Adipose tissue (tissue), 3 donors: Measurements from ENCODE around the gene CHRNA1. TPM values are rescaled to one million over a fixed set of nuclear protein-coding genes. Genes with fewer than 3 reads are reported as not detected.

ENCODE experiments used
- H3K27ac ChIP-seq: one replicate; pipeline ENCODE4 v1.5.1; 2013; ENCODE audit warnings: low read depth, low read length
- WGBS, 3 donors: extraction: QIAGEN DNeasy Blood & Tissue Kit; methylation state at CpG; one replicate each; pipeline ENCODE4 v1.1.7; 2013; 5-methylcytosine and 5-hydroxymethylcytosine counted together
- polyA plus RNA-seq, 3 donors: library from polyadenylated mRNA; stranded (reverse); fragments of 200-250 nt; gene quantifications; one replicate each; pipeline ENCODE4 v1.2.3, GENCODE V29; 2013
- donor health status: healthy with polysubstance abuse.
- donor health status: Bipolar disorder and iron deficiency.
- donor health status: healthy.

CHRNA1 gene
- polyA plus RNA-seq, 3 donors: 0.06 to 0.18 TPM; not detected in 1

- 33 to 68% (median 66%) methylated on average over 3 of the region's 3 CpGs for WGBS, 3 donors
- H3K27ac ChIP-seq: no peak overlapping the region
Measured at GRCh38 chr2:174702541-174702940, 61.7 kb downstream of the CHRNA1 start.

GRCh38 chr2:174699993-174700766, 64.1 kb downstream of the CHRNA1 start:
- 26 to 41% (median 38%) methylated on average over 4 of the region's 4 CpGs for WGBS, 3 donors
- H3K27ac ChIP-seq: no peak overlapping the region

Other genes with a start within 250 kb of the CHRNA1 start
- 10 to 100 TPM in 2 of 3 donors, 1 to 10 TPM in 1; 5.8 to 43.9 (median 20.4) TPM for gene WIPF1, start 166.7 kb downstream of the CHRNA1 start, polyA plus RNA-seq
- gene CHN1, start 240.9 kb upstream of the CHRNA1 start, polyA plus RNA-seq: 10 to 100 TPM in 1 of 3 donors, 1 to 10 TPM in 2; 3.0 to 11.1 (median 7.3) TPM